Measurements from ENCODE around the gene FBXL16.

FBXL16 gene

GRCh38 chr16:681746-682427 is 23.7 kb downstream of the FBXL16 start:
- Histone ChIP-seq H3K27me3 (ENCODE audit: insufficient read depth, low read length) (no peaks in the 10 kb centered on the region), H3K4me1 (ENCODE audit: insufficient read depth, low read length) (peaks cover 16% of the 10 kb centered on the region), H3K4me3 (ENCODE audit: low read length) (peak overlapping the region; percentile 87), H2AFZ (ENCODE audit: low read depth, low read length) (no peak overlapping the region), H3K36me3 (ENCODE audit: insufficient read depth, low read length) (peaks cover 43% of the 10 kb centered on the region), H3K9me3 (ENCODE audit: low read length) (no peaks in the 10 kb centered on the region)

- Histone ChIP-seq H3K4me3 (ENCODE audit: low read length) (peak overlapping the region; percentile 87), H3K4me1 (ENCODE audit: insufficient read depth, low read length) (peaks cover 16% of the 10 kb centered on the region), H3K27me3 (ENCODE audit: insufficient read depth, low read length) (no peaks in the 10 kb centered on the region), H3K36me3 (ENCODE audit: insufficient read depth, low read length) (peaks cover 37% of the 10 kb centered on the region), H2AFZ (ENCODE audit: low read depth, low read length) (no peak overlapping the region), H3K9me3 (ENCODE audit: low read length) (no peaks in the 10 kb centered on the region)
These were observed 24.4 kb downstream of the FBXL16 start for GRCh38 chr16:680967-681745.

- Histone ChIP-seq H2AFZ (ENCODE audit: low read depth, low read length) (no peak overlapping the region), H3K4me1 (ENCODE audit: insufficient read depth, low read length) (peaks cover 16% of the 10 kb centered on the region), H3K4me3 (ENCODE audit: low read length) (peak overlapping the region; percentile 87), H3K27me3 (ENCODE audit: insufficient read depth, low read length) (no peaks in the 10 kb centered on the region), H3K9me3 (ENCODE audit: low read length) (no peaks in the 10 kb centered on the region), H3K36me3 (ENCODE audit: insufficient read depth, low read length) (peaks cover 32% of the 10 kb centered on the region)
These were observed 25.0 kb downstream of the FBXL16 start for GRCh38 chr16:680625-680945.

DNA sequence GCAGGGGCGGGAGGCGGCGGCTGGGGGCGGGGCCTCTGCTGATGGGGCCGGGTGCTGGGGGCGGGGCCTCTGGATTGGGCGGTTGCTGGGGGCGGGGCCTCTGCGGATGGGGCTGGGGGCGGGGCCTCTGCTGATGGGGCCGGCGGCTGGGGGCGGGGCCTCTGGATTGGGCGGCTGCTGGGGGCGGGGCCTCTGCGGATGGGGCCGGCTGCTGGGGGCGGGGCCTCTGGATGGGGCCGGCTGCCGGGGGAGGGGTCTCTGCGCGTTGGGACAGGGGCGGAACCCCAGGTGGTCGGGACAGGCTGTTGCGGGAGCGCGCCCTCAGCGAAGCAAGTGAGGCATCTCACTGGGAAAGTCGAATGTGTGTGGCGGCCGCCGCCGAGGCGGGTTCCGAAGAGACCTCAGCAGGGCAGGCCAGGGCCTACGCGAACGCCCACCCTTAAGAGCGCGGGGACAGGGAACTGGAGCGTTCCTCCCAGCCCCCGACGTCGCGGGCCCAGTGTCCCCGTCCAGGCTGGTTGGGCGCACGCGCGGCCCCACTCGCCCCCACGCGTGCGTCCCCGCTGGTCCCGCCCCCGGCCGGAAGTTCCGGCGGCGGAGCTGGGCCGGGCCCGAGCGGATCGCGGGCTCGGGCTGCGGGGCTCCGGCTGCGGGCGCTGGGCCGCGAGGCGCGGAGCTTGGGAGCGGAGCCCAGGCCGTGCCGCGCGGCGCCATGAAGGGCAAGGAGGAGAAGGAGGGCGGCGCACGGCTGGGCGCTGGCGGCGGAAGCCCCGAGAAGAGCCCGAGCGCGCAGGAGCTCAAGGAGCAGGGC is 25.6 kb downstream of the FBXL16 start, which contains the start of gene STUB1:
STUB1 (plus strand) TSS at position 597 of the 811 bp plus-strand sequence; CDS start at position 713, 116 bp downstream.
- H3K9me3 ChIP-seq (ENCODE audit: low read length): no peaks in the 10 kb centered on the region
- H3K36me3 ChIP-seq (ENCODE audit: insufficient read depth, low read length): peaks cover 27% of the 10 kb centered on the region
- peak within 1 kb of the TSS; percentile 87 for H3K4me3 ChIP-seq (ENCODE audit: low read length)
- no peaks in the 10 kb centered on the region for H3K27me3 ChIP-seq (ENCODE audit: insufficient read depth, low read length)
- H3K4me1 ChIP-seq (ENCODE audit: insufficient read depth, low read length): peaks cover 16% of the 10 kb centered on the region
- peak within 1 kb of the TSS; percentile 44 for H2AFZ ChIP-seq (ENCODE audit: low read depth, low read length)

DNA sequence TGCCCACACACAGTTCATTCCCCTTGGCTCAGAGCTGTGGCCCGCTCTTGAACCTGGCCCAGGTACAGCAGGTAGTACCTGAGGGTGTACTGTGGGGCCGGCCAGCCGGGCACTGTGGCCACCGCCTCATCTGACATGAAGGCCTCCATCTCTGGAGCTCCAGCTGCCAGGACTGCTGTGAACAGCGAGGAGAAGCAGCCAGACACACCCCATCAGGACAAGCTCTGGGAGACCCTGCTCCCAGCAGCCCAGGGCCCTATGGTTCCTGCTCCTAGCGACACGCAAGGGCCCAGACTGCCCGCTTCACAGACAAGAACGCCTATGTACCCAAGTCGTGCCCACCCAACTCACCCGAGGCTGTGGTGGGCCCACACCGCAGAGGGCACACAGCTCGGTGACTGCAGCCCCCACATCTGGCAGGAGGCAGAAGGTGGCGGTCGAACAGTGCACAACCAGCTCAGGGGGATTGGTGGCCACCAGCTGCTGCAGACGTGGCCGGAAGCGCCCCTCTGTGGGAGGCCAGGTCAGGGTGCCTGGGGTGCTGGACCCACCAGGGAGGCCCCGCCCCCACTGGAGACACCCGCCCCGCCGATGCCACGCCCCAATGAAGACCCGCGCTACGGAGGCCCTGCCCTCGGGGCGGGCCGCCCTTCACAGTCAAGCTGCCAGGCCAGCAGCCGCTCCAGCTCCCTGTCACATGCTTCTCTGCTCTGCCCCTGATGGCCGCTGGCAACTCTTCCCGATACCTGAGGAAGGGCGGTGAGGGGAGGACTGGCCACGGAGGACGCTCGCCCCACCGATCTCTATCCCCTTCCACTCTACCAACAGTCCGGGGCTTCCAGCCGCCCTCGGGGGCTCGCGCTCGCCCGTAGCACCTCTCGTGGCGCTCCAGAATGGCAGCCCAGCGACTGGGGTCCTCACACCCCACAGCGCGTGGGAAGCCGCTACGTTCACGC is 26.5 kb downstream of the FBXL16 start:
- Histone ChIP-seq H3K36me3 (ENCODE audit: insufficient read depth, low read length) (peaks cover 30% of the 10 kb centered on the region), H3K4me1 (ENCODE audit: insufficient read depth, low read length) (peaks cover 16% of the 10 kb centered on the region), H3K9me3 (ENCODE audit: low read length) (no peaks in the 10 kb centered on the region), H3K4me3 (ENCODE audit: low read length) (peak overlapping the region; percentile 26), H2AFZ (ENCODE audit: low read depth, low read length) (no peak overlapping the region), H3K27me3 (ENCODE audit: insufficient read depth, low read length) (no peaks in the 10 kb centered on the region)

DNA sequence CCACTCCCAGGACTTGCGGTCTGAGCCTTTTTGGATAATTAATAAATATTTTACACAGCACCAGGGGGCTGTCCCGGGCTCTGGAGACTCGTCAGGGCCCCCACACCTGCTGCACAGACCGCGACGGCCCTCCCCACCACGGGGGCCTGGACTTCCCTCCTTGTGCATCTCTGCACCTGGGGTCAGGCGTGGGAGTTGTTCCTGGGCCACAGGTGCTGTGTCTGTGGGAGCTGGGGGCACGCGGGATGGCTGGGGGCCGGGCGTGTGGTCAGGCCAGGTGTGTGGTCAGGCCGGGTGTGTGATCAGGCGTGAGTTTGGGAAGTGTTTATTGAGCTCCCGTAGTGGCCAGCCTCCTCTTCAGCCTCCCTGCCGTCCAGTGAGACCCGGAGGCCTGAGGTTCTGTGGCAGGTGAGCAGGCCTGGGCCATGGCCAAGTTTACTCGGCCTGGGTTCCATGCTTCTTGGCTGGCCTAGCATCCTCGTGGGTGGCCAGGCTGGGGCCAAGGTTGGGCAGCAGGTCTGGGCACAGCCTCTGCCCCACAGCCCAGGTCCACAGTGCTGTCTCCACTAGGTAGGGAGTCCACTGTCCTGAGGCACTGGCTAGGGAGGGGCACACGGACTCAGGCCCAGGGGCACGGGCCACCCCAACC is 27.3 kb downstream of the FBXL16 start:
- H3K4me1 ChIP-seq (ENCODE audit: insufficient read depth, low read length): peaks cover 15% of the 10 kb centered on the region
- no peaks in the 10 kb centered on the region for H3K27me3 ChIP-seq (ENCODE audit: insufficient read depth, low read length)
- H3K4me3 ChIP-seq (ENCODE audit: low read length): no peak overlapping the region
- H2AFZ ChIP-seq (ENCODE audit: low read depth, low read length): no peak overlapping the region
- peaks cover 33% of the 10 kb centered on the region for H3K36me3 ChIP-seq (ENCODE audit: insufficient read depth, low read length)
- no peaks in the 10 kb centered on the region for H3K9me3 ChIP-seq (ENCODE audit: low read length)

- Histone ChIP-seq H3K4me1 (ENCODE audit: insufficient read depth, low read length) (peaks cover 14% of the 10 kb centered on the region), H2AFZ (ENCODE audit: low read depth, low read length) (no peak overlapping the region), H3K9me3 (ENCODE audit: low read length) (no peaks in the 10 kb centered on the region), H3K4me3 (ENCODE audit: low read length) (no peak overlapping the region), H3K36me3 (ENCODE audit: insufficient read depth, low read length) (peaks cover 33% of the 10 kb centered on the region), H3K27me3 (ENCODE audit: insufficient read depth, low read length) (no peaks in the 10 kb centered on the region)
These were observed 28.0 kb downstream of the FBXL16 start for GRCh38 chr16:677316-678190.

GRCh38 chr16:676913-677312 is 28.7 kb downstream of the FBXL16 start:
- H3K4me3 ChIP-seq (ENCODE audit: low read length): no peak overlapping the region
- H3K36me3 ChIP-seq (ENCODE audit: insufficient read depth, low read length): peaks cover 33% of the 10 kb centered on the region
- peaks cover 12% of the 10 kb centered on the region for H3K4me1 ChIP-seq (ENCODE audit: insufficient read depth, low read length)
- no peak overlapping the region for H2AFZ ChIP-seq (ENCODE audit: low read depth, low read length)
- no peaks in the 10 kb centered on the region for H3K9me3 ChIP-seq (ENCODE audit: low read length)
- H3K27me3 ChIP-seq (ENCODE audit: insufficient read depth, low read length): no peaks in the 10 kb centered on the region

DNA sequence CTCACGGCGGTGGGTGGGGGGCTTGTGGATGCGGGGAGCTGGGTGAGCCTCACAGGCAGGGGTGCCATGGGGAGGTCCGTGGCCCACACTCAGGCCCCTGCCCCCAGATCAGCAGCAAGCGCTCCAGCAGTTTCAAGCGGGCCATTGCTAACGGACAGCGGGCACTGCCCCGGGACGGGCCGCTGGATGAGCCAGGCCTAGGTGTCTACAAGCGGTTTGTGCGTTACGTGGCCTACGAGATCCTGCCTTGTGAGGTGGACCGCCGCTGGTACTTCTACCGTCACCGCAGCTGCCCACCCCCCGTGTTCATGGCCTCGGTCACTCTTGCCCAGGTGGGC is 29.1 kb downstream of the FBXL16 start:
- Histone ChIP-seq H3K27me3 (ENCODE audit: insufficient read depth, low read length) (no peaks in the 10 kb centered on the region), H3K4me1 (ENCODE audit: insufficient read depth, low read length) (peaks cover 8% of the 10 kb centered on the region), H3K9me3 (ENCODE audit: low read length) (no peaks in the 10 kb centered on the region), H3K36me3 (ENCODE audit: insufficient read depth, low read length) (peaks cover 32% of the 10 kb centered on the region), H3K4me3 (ENCODE audit: low read length) (no peak overlapping the region), H2AFZ (ENCODE audit: low read depth, low read length) (no peak overlapping the region)

GRCh38 chr16:675884-676564 is 29.6 kb downstream of the FBXL16 start:
- Histone ChIP-seq H3K4me1 (ENCODE audit: insufficient read depth, low read length) (peaks cover 3% of the 10 kb centered on the region), H3K36me3 (ENCODE audit: insufficient read depth, low read length) (peaks cover 34% of the 10 kb centered on the region), H3K9me3 (ENCODE audit: low read length) (no peaks in the 10 kb centered on the region), H2AFZ (ENCODE audit: low read depth, low read length) (no peak overlapping the region), H3K27me3 (ENCODE audit: insufficient read depth, low read length) (no peaks in the 10 kb centered on the region), H3K4me3 (ENCODE audit: low read length) (no peak overlapping the region)
